B cell (primary cell): ENCODE data around the gene PTPRN2. TPM values are rescaled to one million over a fixed set of nuclear protein-coding genes. Genes with fewer than 3 reads are reported as not detected.

Experiments
- ATAC-seq: fragments of 200-7000 bp; cut with Tn5 transposase; one replicate; pipeline ENCODE4 v1.10.0; 2021; ENCODE audit warnings: low read depth, mild to moderate bottlenecking, moderate number of reproducible peaks, moderate library complexity
- CTCF ChIA-PET: fragments of 350-600 bp; sonication (Branson Sonifier 250); formaldehyde crosslinking; loops from one replicate; lab custom pipeline; 2021; ENCODE audit warnings: antibody characterized with exemption, inconsistent platforms; lab: Charles Lee
- POLR2A ChIA-PET: fragments of 350-600 bp; sonication (Branson Sonifier 250); formaldehyde crosslinking; loops from one replicate; lab custom pipeline; 2021; ENCODE audit warnings: antibody characterized with exemption; lab: Charles Lee
- DNase-seq: peaks from one replicate; pipeline ENCODE4 v3.0.0; 2013
- H2AFZ ChIP-seq: 2 replicates; pipeline ENCODE4 v1.6.1; 2012; ENCODE audit warnings: mild to moderate bottlenecking, low read depth, low read length; ENCODE audit not compliant: insufficient read depth, poor library complexity, severe bottlenecking
- H3K27ac ChIP-seq, 2 donors: 1 replicate in 1 of 2; 2 replicates in 1 of 2; pipeline ENCODE4 v1.5.1; 2012 to 2013; ENCODE audit warnings: low read length in 2 of 2, mild to moderate bottlenecking in 2 of 2, moderate library complexity in 1 of 2
- H3K27me3 ChIP-seq, 4 experiments: fragments of 200-600 bp in 1 of 4; sonication (generic) in 1 of 4; replicated peaks in 1 of 4; 1 replicate in 2 of 4; 2 replicates in 2 of 4; pipeline versions ENCODE4 v1.6.1 to v1.7.0; 2013 to 2016; ENCODE audit warnings: low read length in 3 of 4, mild to moderate bottlenecking in 2 of 4, mixed read lengths in 1 of 4, moderate library complexity in 1 of 4; ENCODE audit not compliant: insufficient read depth in 4 of 4, control insufficient read depth in 3 of 4; ENCODE audit errors: control extremely low read depth in 1 of 4
- H3K36me3 ChIP-seq, 2 experiments: replicated peaks in 1 of 2; 1 replicate in 1 of 2; 2 replicates in 1 of 2; pipeline versions ENCODE4 v1.6.1 to v1.7.1; 2013; ENCODE audit warnings: low read length in 1 of 2; ENCODE audit not compliant: insufficient read depth in 2 of 2, control insufficient read depth in 1 of 2; ENCODE audit errors: control extremely low read depth in 1 of 2, extremely low read depth in 1 of 2
- H3K4me1 ChIP-seq, 2 donors: fragments of 200-600 bp in 1 of 2; sonication (generic) in 1 of 2; 1 replicate in 1 of 2; 2 replicates in 1 of 2; pipeline versions ENCODE4 v1.5.1 to v1.6.1; 2013 to 2017; ENCODE audit warnings: low read length in 2 of 2; ENCODE audit not compliant: control insufficient read depth in 2 of 2, insufficient read depth in 2 of 2
- H3K4me2 ChIP-seq: replicated peaks from 2 replicates; pipeline ENCODE3; 2012; ENCODE audit warnings: mild to moderate bottlenecking, low read depth, low read length; ENCODE audit not compliant: poor library complexity, severe bottlenecking
- H3K4me3 ChIP-seq, 5 experiments: fragments of 200-600 bp in 1 of 5; sonication (generic) in 1 of 5; 1 replicate in 3 of 5; 2 replicates in 2 of 5; pipeline versions ENCODE4 v1.5.1 to v1.7.0; 2011 to 2016; ENCODE audit warnings: low read length in 4 of 5, mild to moderate bottlenecking in 4 of 5, low read depth in 2 of 5, control low read depth in 1 of 5, moderate library complexity in 1 of 5; ENCODE audit not compliant: insufficient read depth in 1 of 5; ENCODE audit errors: control extremely low read depth in 1 of 5, extremely low read depth in 1 of 5
- H3K79me2 ChIP-seq: fragments of 200-600 bp; sonication (generic); one replicate; pipeline ENCODE4 v1.6.0; 2016; ENCODE audit warnings: low read length; ENCODE audit not compliant: control insufficient read depth, insufficient read depth
- H3K9ac ChIP-seq: fragments of 200-600 bp; sonication (generic); 2 replicates; pipeline ENCODE4 v1.6.1; 2017; ENCODE audit warnings: mild to moderate bottlenecking, low read length, moderate library complexity
- H3K9me3 ChIP-seq, 3 donors: one replicate each; pipeline versions ENCODE4 v1.6.1 to v1.7.1; 2013; ENCODE audit warnings: low read length in 2 of 3; ENCODE audit not compliant: control insufficient read depth in 2 of 3, insufficient read depth in 1 of 3; ENCODE audit errors: control extremely low read depth in 1 of 3
- H4K20me1 ChIP-seq: 2 replicates; pipeline ENCODE4 v1.6.0; 2012; ENCODE audit warnings: mild to moderate bottlenecking, low read length; ENCODE audit not compliant: insufficient read depth, control insufficient read depth, poor library complexity, severe bottlenecking
- H3K27ac Mint-ChIP-seq: one replicate; pipeline ENCODE4 v1.8.0; 2021; ENCODE audit warnings: mixed read lengths
- H3K27me3 Mint-ChIP-seq: one replicate; pipeline ENCODE4 v1.8.0; 2021; ENCODE audit warnings: mixed read lengths
- H3K4me1 Mint-ChIP-seq: one replicate; pipeline ENCODE4 v1.8.0; 2021; ENCODE audit warnings: mixed read lengths
- H3K4me3 Mint-ChIP-seq: one replicate; pipeline ENCODE4 v1.8.0; 2021; ENCODE audit warnings: mixed read lengths
- H3K9me3 Mint-ChIP-seq: one replicate; pipeline ENCODE4 v1.8.0; 2022; ENCODE audit warnings: mixed read lengths; ENCODE audit not compliant: insufficient read depth
- EZH2 ChIP-seq: IDR thresholded peaks from 2 replicates; pipeline ENCODE4 v1.6.1; 2012; ENCODE audit warnings: borderline replicate concordance, low read depth, mild to moderate bottlenecking, moderate library complexity, low read length; ENCODE audit not compliant: insufficient read depth, poor library complexity, severe bottlenecking
- WGBS: methylation state at CpG from one replicate; pipeline ENCODE4 v1.1.5; 2013; ENCODE audit warnings: missing lambda C conversion rate; ENCODE audit not compliant: insufficient coverage; 5-methylcytosine and 5-hydroxymethylcytosine counted together
- intact Hi-C: fragments of 100-400 bp; cut with micrococcal nuclease; formaldehyde crosslinking; loops from one replicate; pipeline ENCODE4 v1.10.0; 2022
- polyA plus RNA-seq: library from polyadenylated mRNA; depleted of rRNA; stranded (reverse); fragments of >200 nt; gene quantifications from 2 replicates; pipeline ENCODE4 v1.2.3, GENCODE V29; 2012
- total RNA-seq, 2 donors: library from RNA; stranded (reverse); fragments of 120-200 nt in 1 of 2; gene quantifications; 1 replicate in 1 of 2; 2 replicates in 1 of 2; pipeline versions ENCODE4 v1.2.3 to v1.2.4, GENCODE V29; 2013 to 2022
- TF ChIP-seq, protein P1 (sequence below): fragments of 200-600 bp; IDR thresholded peaks from one replicate; pipeline ENCODE4 v1.8.0; 2022; ENCODE audit warnings: antibody characterized with exemption, mild to moderate bottlenecking

PTPRN2 gene
- total and polyA plus RNA-seq, 2 donors (not counting 1 experiment from before 2014, with no cell fraction given): 2.0 to 5.0 TPM

- Histone ChIP-seq H3K27me3 (no peaks in the 10 kb centered on the region), H3K9me3 (peaks cover 0 to 40% (median 0%) of the 10 kb centered on the region in 3 donors), H3K36me3 (no peaks in the 10 kb centered on the region), H3K4me3 (no peak overlapping the region), H3K27ac (no peak overlapping the region), H2AFZ (no peak overlapping the region), H4K20me1 (no peaks in the 10 kb centered on the region), H3K9ac (no peak overlapping the region), H3K79me2 (no peaks in the 10 kb centered on the region), H3K4me1 (no peaks in the 10 kb centered on the region), H3K4me2 (no peak overlapping the region)
- peaks cover 5% of the 10 kb centered on the region for H3K9me3 Mint-ChIP-seq
- no peak overlapping the region for H3K27ac Mint-ChIP-seq
- H3K27me3 Mint-ChIP-seq: no peaks in the 10 kb centered on the region
- intact Hi-C loops: no loop called here
- POLR2A ChIA-PET: no interaction called here
- DNase-seq: no peak
- no peak for TF ChIP-seq EZH2
- TF ChIP-seq, protein P1, sequence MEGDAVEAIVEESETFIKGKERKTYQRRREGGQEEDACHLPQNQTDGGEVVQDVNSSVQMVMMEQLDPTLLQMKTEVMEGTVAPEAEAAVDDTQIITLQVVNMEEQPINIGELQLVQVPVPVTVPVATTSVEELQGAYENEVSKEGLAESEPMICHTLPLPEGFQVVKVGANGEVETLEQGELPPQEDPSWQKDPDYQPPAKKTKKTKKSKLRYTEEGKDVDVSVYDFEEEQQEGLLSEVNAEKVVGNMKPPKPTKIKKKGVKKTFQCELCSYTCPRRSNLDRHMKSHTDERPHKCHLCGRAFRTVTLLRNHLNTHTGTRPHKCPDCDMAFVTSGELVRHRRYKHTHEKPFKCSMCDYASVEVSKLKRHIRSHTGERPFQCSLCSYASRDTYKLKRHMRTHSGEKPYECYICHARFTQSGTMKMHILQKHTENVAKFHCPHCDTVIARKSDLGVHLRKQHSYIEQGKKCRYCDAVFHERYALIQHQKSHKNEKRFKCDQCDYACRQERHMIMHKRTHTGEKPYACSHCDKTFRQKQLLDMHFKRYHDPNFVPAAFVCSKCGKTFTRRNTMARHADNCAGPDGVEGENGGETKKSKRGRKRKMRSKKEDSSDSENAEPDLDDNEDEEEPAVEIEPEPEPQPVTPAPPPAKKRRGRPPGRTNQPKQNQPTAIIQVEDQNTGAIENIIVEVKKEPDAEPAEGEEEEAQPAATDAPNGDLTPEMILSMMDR: no peak
- whole genome bisulfite sequencing: 89% methylated on average over 32 of the region's 32 CpGs
- H3K4me3 Mint-ChIP-seq: no peak overlapping the region
- no peaks in the 10 kb centered on the region for H3K4me1 Mint-ChIP-seq
- CTCF ChIA-PET: no interaction called here
- no peak for ATAC-seq
Measured at GRCh38 chr7:158283016-158283974, 304.3 kb downstream of the PTPRN2 start.

- no peaks in the 10 kb centered on the region for H4K20me1 ChIP-seq
- WGBS: 92% methylated on average over 22 of the region's 24 CpGs
- TF ChIP-seq, protein P1: no peak
- TF ChIP-seq EZH2: no peak
- H3K27me3 ChIP-seq: no peaks in the 10 kb centered on the region
- no peaks in the 10 kb centered on the region for H3K36me3 ChIP-seq
- no peak overlapping the region for H3K27ac ChIP-seq
- no peak overlapping the region for H3K9ac ChIP-seq
- Mint-ChIP-seq H3K9me3 (peaks cover 4% of the 10 kb centered on the region), H3K4me1 (no peaks in the 10 kb centered on the region), H3K4me3 (no peak overlapping the region), H3K27ac (no peak overlapping the region), H3K27me3 (no peaks in the 10 kb centered on the region)
- no peak for ATAC-seq
- ChIA-PET POLR2A (no interaction called here), CTCF (no interaction called here)
- no peak overlapping the region for H3K4me2 ChIP-seq
- no peaks in the 10 kb centered on the region for H3K79me2 ChIP-seq
- no peak overlapping the region for H2AFZ ChIP-seq
- H3K4me1 ChIP-seq: no peaks in the 10 kb centered on the region
- intact Hi-C loops: no loop called here
- H3K4me3 ChIP-seq: no peak overlapping the region
- peaks cover 0 to 45% (median 0%) of the 10 kb centered on the region in 3 donors for H3K9me3 ChIP-seq
- no peak for DNase-seq
Measured at GRCh38 chr7:158282461-158283001, 305.1 kb downstream of the PTPRN2 start.
